Bronchial epithelial cell (primary cell): Measurements from ENCODE around the gene CBX7. TPM values are rescaled to one million over a fixed set of nuclear protein-coding genes. Genes with fewer than 3 reads are reported as not detected.

Source experiments
- DNase-seq: peaks from one replicate; pipeline ENCODE4 v3.0.0-alpha.2; 2010; ENCODE audit warnings: low read depth
- FAIRE-seq: peaks from 2 replicates; lab custom pipeline; 2011; peaks lifted over from hg19 to GRCh38; lab: Jason Lieb, UNC
- H3K27me3 ChIP-seq: 2 replicates; pipeline ENCODE4 v1.5.1; 2011; ENCODE audit warnings: low read length; ENCODE audit not compliant: control insufficient read depth, insufficient read depth
- H3K36me3 ChIP-seq: 2 replicates; pipeline ENCODE4 v1.5.1; 2011; ENCODE audit warnings: low read length; ENCODE audit not compliant: control insufficient read depth, insufficient read depth
- H3K4me3 ChIP-seq: 2 replicates; pipeline ENCODE4 v1.5.1; 2011; ENCODE audit warnings: mild to moderate bottlenecking, low read depth, low read length, control low read depth
- total RNA-seq: library from RNA; depleted of rRNA; stranded (reverse); fragments of >200 nt; gene quantifications from 2 replicates; pipeline ENCODE4 v1.2.1, GENCODE V29; 2014
- TF ChIP-seq, protein P1 (sequence below): IDR thresholded peaks from 2 replicates; pipeline ENCODE4 v1.5.1; 2011; ENCODE audit warnings: mild to moderate bottlenecking, moderate library complexity, low read length, control low read depth, inconsistent platforms; ENCODE audit not compliant: insufficient read depth, severe bottlenecking

Gene CBX7
- total RNA-seq, 1 donor from 2014 or later: 2.1 TPM

- no peak for DNase-seq
- Histone ChIP-seq H3K36me3 (no peaks in the 10 kb centered on the region), H3K4me3 (no peak overlapping the region), H3K27me3 (no peaks in the 10 kb centered on the region)
- peak; percentile 7 for FAIRE-seq
- TF ChIP-seq, protein P1, sequence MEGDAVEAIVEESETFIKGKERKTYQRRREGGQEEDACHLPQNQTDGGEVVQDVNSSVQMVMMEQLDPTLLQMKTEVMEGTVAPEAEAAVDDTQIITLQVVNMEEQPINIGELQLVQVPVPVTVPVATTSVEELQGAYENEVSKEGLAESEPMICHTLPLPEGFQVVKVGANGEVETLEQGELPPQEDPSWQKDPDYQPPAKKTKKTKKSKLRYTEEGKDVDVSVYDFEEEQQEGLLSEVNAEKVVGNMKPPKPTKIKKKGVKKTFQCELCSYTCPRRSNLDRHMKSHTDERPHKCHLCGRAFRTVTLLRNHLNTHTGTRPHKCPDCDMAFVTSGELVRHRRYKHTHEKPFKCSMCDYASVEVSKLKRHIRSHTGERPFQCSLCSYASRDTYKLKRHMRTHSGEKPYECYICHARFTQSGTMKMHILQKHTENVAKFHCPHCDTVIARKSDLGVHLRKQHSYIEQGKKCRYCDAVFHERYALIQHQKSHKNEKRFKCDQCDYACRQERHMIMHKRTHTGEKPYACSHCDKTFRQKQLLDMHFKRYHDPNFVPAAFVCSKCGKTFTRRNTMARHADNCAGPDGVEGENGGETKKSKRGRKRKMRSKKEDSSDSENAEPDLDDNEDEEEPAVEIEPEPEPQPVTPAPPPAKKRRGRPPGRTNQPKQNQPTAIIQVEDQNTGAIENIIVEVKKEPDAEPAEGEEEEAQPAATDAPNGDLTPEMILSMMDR: no peak
Observed at GRCh38 chr22:39184586-39185577, 32.4 kb upstream of the CBX7 start.

GRCh38 chr22:39183991-39184585, 31.6 kb upstream of the CBX7 start:
- no peak for DNase-seq
- peak; percentile 83 for FAIRE-seq
- Histone ChIP-seq H3K4me3 (no peak overlapping the region), H3K27me3 (no peaks in the 10 kb centered on the region), H3K36me3 (no peaks in the 10 kb centered on the region)
- TF ChIP-seq, protein P1: no peak

GRCh38 chr22:39182478-39183030, 30.1 kb upstream of the CBX7 start:
- no peak for FAIRE-seq
- Histone ChIP-seq H3K4me3 (no peak overlapping the region), H3K27me3 (no peaks in the 10 kb centered on the region), H3K36me3 (no peaks in the 10 kb centered on the region)
- DNase-seq: no peak
- TF ChIP-seq, protein P1: no peak

- TF ChIP-seq, protein P1: no peak
- H3K27me3 ChIP-seq: no peaks in the 10 kb centered on the region
- no peaks in the 10 kb centered on the region for H3K36me3 ChIP-seq
- H3K4me3 ChIP-seq: no peak overlapping the region
- FAIRE-seq: no peak
- no peak for DNase-seq
Observed at GRCh38 chr22:39181778-39182177, 29.3 kb upstream of the CBX7 start.

- DNase-seq (no peak), FAIRE-seq (no peak)
- Histone ChIP-seq H3K27me3 (no peaks in the 10 kb centered on the region), H3K36me3 (no peaks in the 10 kb centered on the region), H3K4me3 (no peak overlapping the region)
- TF ChIP-seq, protein P1: no peak
Observed at GRCh38 chr22:39181356-39181755, 28.9 kb upstream of the CBX7 start.
